Activated T-helper 2 cell treated with anti-CD3 and anti-CD28 coated beads, Interferon-gamma antibody, Interleukin-2, Interleukin-4, amounts not matched to agents 10 μg/mL and 5 μg/mL and 100 μg/mL, durations not matched to agents 14 hours and 24 hours and 36 hours (primary cell): ENCODE results near the gene AGPAT4. TPM values are rescaled to one million over a fixed set of nuclear protein-coding genes. Genes with fewer than 3 reads are reported as not detected.

Experiments used
- DNase-seq: peaks from one replicate; pipeline ENCODE4 v3.0.0; 2021; ENCODE audit warnings: low spot score
- H3K27ac Mint-ChIP-seq: one replicate; pipeline ENCODE4 v1.8.0; 2021; ENCODE audit warnings: mixed read lengths
- H3K27me3 Mint-ChIP-seq: one replicate; pipeline ENCODE4 v1.8.0; 2021; ENCODE audit warnings: low read depth, mixed read lengths
- H3K36me3 Mint-ChIP-seq: one replicate; pipeline ENCODE4 v1.8.0; 2021; ENCODE audit warnings: low read depth, mixed read lengths
- H3K4me1 Mint-ChIP-seq: one replicate; pipeline ENCODE4 v1.8.0; 2021; ENCODE audit warnings: low read depth, mixed read lengths
- H3K4me3 Mint-ChIP-seq: one replicate; pipeline ENCODE4 v1.8.0; 2021; ENCODE audit warnings: low read depth, mild to moderate bottlenecking, moderate library complexity, mixed read lengths
- H3K9me3 Mint-ChIP-seq: one replicate; pipeline ENCODE4 v1.8.0; 2021; ENCODE audit warnings: mixed read lengths
- intact Hi-C: fragments of 100-400 bp; cut with micrococcal nuclease; formaldehyde crosslinking; loops from one replicate; pipeline ENCODE4 v1.15.1; 2023
- total RNA-seq: library from RNA; stranded (reverse); gene quantifications from 2 replicates; pipeline ENCODE4 v1.2.3, GENCODE V29; 2022

Gene AGPAT4
- total RNA-seq, 1 donor from 2014 or later: 7.3 TPM

DNA sequence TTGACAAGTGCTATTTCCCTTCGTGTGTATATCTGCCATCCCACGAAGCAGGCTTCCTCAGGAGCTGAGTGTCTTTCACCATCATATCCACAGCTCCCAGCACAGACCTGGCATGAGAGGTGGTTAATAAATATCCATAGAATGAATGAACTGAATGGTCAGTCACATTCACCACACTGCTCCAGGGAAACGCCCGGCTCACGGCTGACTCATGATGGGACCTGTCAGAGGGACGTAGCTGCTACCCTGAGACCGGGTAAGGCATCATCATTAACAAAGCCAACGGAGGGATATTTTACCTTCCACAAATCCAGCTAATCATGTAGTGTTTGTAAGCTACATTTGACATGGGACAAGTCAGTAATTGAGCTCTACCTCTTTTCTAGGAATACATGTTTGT is 12.5 kb downstream of the AGPAT4 start:
- Mint-ChIP-seq H3K9me3 (no peaks in the 10 kb centered on the region), H3K4me3 (no peak overlapping the region), H3K27ac (no peak overlapping the region), H3K27me3 (no peaks in the 10 kb centered on the region), H3K4me1 (peaks cover 5% of the 10 kb centered on the region), H3K36me3 (peaks cover 6% of the 10 kb centered on the region)
- no peak for DNase-seq
- intact Hi-C loops: no loop called here

GRCh38 chr6:161259302-161259701 is 14.6 kb downstream of the AGPAT4 start:
- peaks cover 6% of the 10 kb centered on the region for H3K36me3 Mint-ChIP-seq
- H3K4me3 Mint-ChIP-seq: no peak overlapping the region
- intact Hi-C loops: no loop called here
- DNase-seq: no peak
- H3K27me3 Mint-ChIP-seq: no peaks in the 10 kb centered on the region
- H3K4me1 Mint-ChIP-seq: no peaks in the 10 kb centered on the region
- H3K9me3 Mint-ChIP-seq: no peaks in the 10 kb centered on the region
- H3K27ac Mint-ChIP-seq: no peak overlapping the region

DNA sequence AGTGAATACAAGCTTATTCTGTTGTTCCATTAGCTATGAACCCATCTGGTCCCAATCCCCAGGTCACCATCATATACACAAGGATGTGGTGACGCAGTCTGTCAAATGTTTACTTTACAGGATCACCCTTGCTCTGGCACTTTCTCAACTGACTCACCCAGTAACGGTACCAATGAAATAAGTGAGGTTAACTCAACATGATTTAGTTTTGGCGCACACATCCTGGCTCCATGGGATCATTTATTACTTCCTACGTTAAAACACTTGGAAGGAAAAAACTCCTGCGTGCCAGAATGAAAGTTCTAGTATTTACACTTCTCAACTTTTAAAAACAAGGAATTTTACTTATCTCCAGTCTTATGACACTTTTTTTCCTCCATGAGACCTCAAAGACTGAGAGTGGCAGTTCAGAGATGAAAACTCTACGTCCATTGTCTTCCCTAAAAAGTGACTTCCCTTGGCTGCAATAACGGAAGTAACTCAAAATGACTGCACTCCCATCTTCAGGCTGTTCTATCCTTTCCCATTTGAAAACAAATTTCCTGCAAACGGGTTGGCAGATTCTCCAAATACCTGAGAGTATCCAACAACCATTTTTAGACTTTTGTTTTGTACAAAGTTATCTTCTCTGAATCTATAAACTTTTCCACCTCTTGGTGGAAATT is 15.9 kb downstream of the AGPAT4 start:
- no peak for DNase-seq
- Mint-ChIP-seq H3K27me3 (no peaks in the 10 kb centered on the region), H3K4me1 (no peaks in the 10 kb centered on the region), H3K36me3 (peaks cover 6% of the 10 kb centered on the region), H3K27ac (no peak overlapping the region), H3K4me3 (no peak overlapping the region), H3K9me3 (no peaks in the 10 kb centered on the region)
- intact Hi-C loops: no loop called here

GRCh38 chr6:161256407-161256806 is 17.5 kb downstream of the AGPAT4 start:
- Mint-ChIP-seq H3K4me1 (no peaks in the 10 kb centered on the region), H3K27ac (no peak overlapping the region), H3K36me3 (peaks cover 9% of the 10 kb centered on the region), H3K27me3 (no peaks in the 10 kb centered on the region), H3K4me3 (no peak overlapping the region), H3K9me3 (no peaks in the 10 kb centered on the region)
- intact Hi-C loops: no loop called here
- no peak for DNase-seq

DNA sequence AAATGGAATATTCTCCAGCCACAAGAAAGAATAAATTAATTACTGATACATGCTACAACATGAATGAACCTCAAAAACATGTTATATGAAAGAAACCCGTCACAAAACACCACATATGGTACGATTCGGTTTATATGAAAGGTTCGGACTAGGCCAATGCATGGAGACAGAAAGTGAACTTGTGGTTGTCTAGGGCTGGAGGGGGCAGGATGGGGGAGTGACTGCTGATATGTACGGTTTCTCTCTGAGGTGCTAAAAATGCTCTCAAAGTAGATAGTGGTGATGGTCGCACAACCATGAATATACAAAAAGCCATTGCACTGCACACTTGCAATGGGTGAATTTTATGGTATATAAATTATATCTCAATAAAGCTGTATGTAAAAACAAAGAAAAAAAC is 18.3 kb downstream of the AGPAT4 start:
- Mint-ChIP-seq H3K4me1 (no peaks in the 10 kb centered on the region), H3K27me3 (no peaks in the 10 kb centered on the region), H3K36me3 (peaks cover 9% of the 10 kb centered on the region), H3K27ac (no peak overlapping the region), H3K9me3 (no peaks in the 10 kb centered on the region), H3K4me3 (no peak overlapping the region)
- DNase-seq: no peak
- intact Hi-C loops: no loop called here

DNA sequence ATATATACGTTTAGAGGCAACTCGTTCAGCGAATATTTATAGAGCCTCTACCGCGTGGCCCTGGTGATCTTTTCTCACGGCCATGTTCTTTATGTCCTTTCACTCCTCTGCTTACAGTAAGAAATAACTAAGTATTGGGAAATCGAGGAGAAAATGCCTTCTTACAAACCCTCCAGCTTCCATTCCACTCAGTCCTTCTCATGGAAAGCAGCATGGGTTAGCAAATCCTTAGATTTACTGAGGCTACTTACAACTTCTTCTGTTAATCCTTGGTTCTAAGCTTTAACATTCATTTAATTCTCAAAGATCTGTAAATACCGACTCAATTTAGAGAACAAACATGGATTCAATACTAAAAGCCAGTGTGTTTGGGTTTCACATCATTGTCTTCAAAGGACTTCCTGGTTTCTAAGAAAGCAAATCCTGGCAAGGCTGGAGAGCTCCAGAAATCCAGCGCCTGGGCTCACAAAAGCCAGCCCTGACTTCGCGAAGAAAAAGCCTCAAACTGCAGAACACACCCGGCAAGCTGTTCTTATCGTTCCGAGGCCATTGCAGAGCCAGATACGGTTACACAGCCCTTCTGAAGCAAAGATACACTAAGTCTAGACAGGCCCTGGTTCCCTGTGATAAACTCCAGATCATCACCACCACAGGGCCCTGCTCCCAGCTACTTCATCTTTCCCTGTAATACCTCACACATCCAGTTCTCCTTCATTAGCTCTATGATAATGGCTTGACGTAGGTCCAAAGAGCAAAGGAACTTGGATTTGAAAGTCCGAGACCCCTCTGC is 19.2 kb downstream of the AGPAT4 start:
- H3K27ac Mint-ChIP-seq: no peak overlapping the region
- no peak for DNase-seq
- intact Hi-C loops: no loop called here
- H3K4me1 Mint-ChIP-seq: no peaks in the 10 kb centered on the region
- H3K36me3 Mint-ChIP-seq: peaks cover 7% of the 10 kb centered on the region
- H3K9me3 Mint-ChIP-seq: no peaks in the 10 kb centered on the region
- H3K4me3 Mint-ChIP-seq: no peak overlapping the region
- H3K27me3 Mint-ChIP-seq: no peaks in the 10 kb centered on the region

DNA sequence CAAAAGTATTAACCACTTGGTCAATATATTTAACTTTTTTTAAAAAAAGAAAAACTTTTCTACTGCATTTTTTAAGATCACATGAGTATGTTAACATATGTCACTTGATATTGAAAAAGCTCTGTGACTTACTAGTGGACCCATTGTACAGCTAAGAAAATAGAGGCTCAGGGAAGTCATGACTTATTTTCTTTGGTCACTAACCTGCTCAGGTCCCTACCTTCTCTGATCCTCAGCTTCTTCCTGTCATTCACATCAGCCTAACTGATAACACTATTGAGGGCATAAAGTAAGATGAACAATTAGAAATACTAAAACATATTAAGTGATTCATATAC is 19.8 kb downstream of the AGPAT4 start:
- Mint-ChIP-seq H3K36me3 (peaks cover 3% of the 10 kb centered on the region), H3K4me1 (no peaks in the 10 kb centered on the region), H3K27ac (no peak overlapping the region), H3K4me3 (no peak overlapping the region), H3K9me3 (no peaks in the 10 kb centered on the region), H3K27me3 (no peaks in the 10 kb centered on the region)
- intact Hi-C loops: no loop called here
- DNase-seq: no peak

- Mint-ChIP-seq H3K36me3 (peaks cover 3% of the 10 kb centered on the region), H3K4me3 (no peak overlapping the region), H3K27ac (no peak overlapping the region), H3K4me1 (no peaks in the 10 kb centered on the region), H3K27me3 (no peaks in the 10 kb centered on the region), H3K9me3 (no peaks in the 10 kb centered on the region)
- intact Hi-C loops: no loop called here
- DNase-seq: no peak
Measured at GRCh38 chr6:161251345-161251744, 22.5 kb downstream of the AGPAT4 start.

- intact Hi-C loops: no loop called here
- DNase-seq: no peak
- no peaks in the 10 kb centered on the region for H3K27me3 Mint-ChIP-seq
- no peak overlapping the region for H3K27ac Mint-ChIP-seq
- no peaks in the 10 kb centered on the region for H3K9me3 Mint-ChIP-seq
- peaks cover 3% of the 10 kb centered on the region for H3K36me3 Mint-ChIP-seq
- no peak overlapping the region for H3K4me3 Mint-ChIP-seq
- H3K4me1 Mint-ChIP-seq: no peaks in the 10 kb centered on the region
Measured at GRCh38 chr6:161249327-161249726, 24.5 kb downstream of the AGPAT4 start.

DNA sequence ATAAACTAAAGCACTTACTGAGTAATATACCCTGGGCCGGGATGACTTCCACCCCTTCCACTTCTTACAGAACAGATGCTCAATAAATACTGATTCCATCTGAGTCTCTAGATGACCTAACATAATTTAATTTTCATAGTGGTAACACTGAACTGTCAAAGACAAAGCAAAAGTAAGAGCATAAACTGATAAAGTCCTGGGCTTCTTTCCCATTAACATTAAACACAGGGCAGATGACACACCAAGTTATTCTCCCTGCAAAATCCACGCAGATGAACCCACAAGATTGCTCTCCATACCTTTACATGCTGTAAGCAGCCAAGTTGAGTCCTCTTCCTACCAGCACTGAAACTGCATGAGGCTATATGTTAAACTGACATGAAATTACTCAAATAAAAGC is 27.1 kb downstream of the AGPAT4 start:
- no peak for DNase-seq
- Mint-ChIP-seq H3K36me3 (peaks cover 3% of the 10 kb centered on the region), H3K27me3 (no peaks in the 10 kb centered on the region), H3K9me3 (no peaks in the 10 kb centered on the region), H3K4me3 (no peak overlapping the region), H3K27ac (no peak overlapping the region), H3K4me1 (no peaks in the 10 kb centered on the region)
- intact Hi-C loops: no loop called here

GRCh38 chr6:161245363-161245762 is 28.5 kb downstream of the AGPAT4 start:
- Mint-ChIP-seq H3K4me1 (peaks cover 1% of the 10 kb centered on the region), H3K4me3 (no peak overlapping the region), H3K27ac (no peak overlapping the region), H3K27me3 (no peaks in the 10 kb centered on the region), H3K9me3 (no peaks in the 10 kb centered on the region), H3K36me3 (peaks cover under 1% of the 10 kb centered on the region)
- intact Hi-C loops: no loop called here
- DNase-seq: no peak

- intact Hi-C loops: no loop called here
- Mint-ChIP-seq H3K9me3 (no peaks in the 10 kb centered on the region), H3K4me3 (no peak overlapping the region), H3K27ac (no peak overlapping the region), H3K36me3 (peaks cover 3% of the 10 kb centered on the region), H3K4me1 (peaks cover 1% of the 10 kb centered on the region), H3K27me3 (no peaks in the 10 kb centered on the region)
- no peak for DNase-seq
Measured at GRCh38 chr6:161244725-161245124, 29.1 kb downstream of the AGPAT4 start.

- Mint-ChIP-seq H3K9me3 (peaks cover 12% of the 10 kb centered on the region), H3K36me3 (peaks cover 14% of the 10 kb centered on the region), H3K4me1 (peaks cover 10% of the 10 kb centered on the region), H3K4me3 (no peak overlapping the region), H3K27me3 (no peaks in the 10 kb centered on the region), H3K27ac (no peak overlapping the region)
- DNase-seq: no peak
- intact Hi-C loops: no loop called here
Measured at GRCh38 chr6:161242779-161243693, 30.8 kb downstream of the AGPAT4 start.
